ENCODE data around the gene SDR42E2. TPM values are rescaled to one million over a fixed set of nuclear protein-coding genes. Genes with fewer than 3 reads are reported as not detected.

The SDR42E2 gene
- total and polyA plus RNA-seq, 2 donors (not counting 3 experiments of a cell fraction or from before 2014, with no cell fraction given), result 0.03 to 0.13 TPM

- dilution Hi-C loops (cut with MboI; ENCODE audit: extremely low pct_ligation_motif_present, low sequenced_read_pairs), result no loop called here
- DNase-seq (ENCODE audit: low read depth, low spot score), result no peak
- intact Hi-C loops (cut with micrococcal nuclease), result no loop called here
- Histone ChIP-seq H3K36me3 (ENCODE audit: control insufficient read depth in 2 of 2, extremely low read depth in 1 of 2, insufficient read depth in 2 of 2, low read length in 2 of 2) (no peaks in the 10 kb centered on the region), H3K27me3 (ENCODE audit: control insufficient read depth in 2 of 2, insufficient read depth in 2 of 2, low read length in 2 of 2) (peaks cover 0 to 3% of the 10 kb centered on the region in 2 experiments), H3K4me1 (ENCODE audit: control insufficient read depth, extremely low read depth, insufficient read depth, low read length) (no peaks in the 10 kb centered on the region), H4K20me1 (replicated peaks; ENCODE audit: control insufficient read depth, extremely low read depth, insufficient read depth, low read length) (no peaks in the 10 kb centered on the region), H3K9ac (replicated peaks; ENCODE audit: extremely low read depth, insufficient read depth, low read length) (no peak overlapping the region), H3K9me1 (replicated peaks; ENCODE audit: control insufficient read depth, extremely low read depth, insufficient read depth, low read length) (no peaks in the 10 kb centered on the region), H3K27ac (ENCODE audit: insufficient read depth, low read depth, low read length) (no peak overlapping the region), H3K79me2 (ENCODE audit: control insufficient read depth, insufficient read depth, low read length) (no peaks in the 10 kb centered on the region), H3K4me3 (replicated peaks in 1 of 3; ENCODE audit: insufficient read depth in 1 of 3, low read depth in 1 of 3, low read length in 3 of 3) (no peak overlapping the region), H2AFZ (ENCODE audit: low read depth, low read length) (no peak overlapping the region), H3K4me2 (ENCODE audit: insufficient read depth, low read length) (no peak overlapping the region), H3K9me3 (replicated peaks; ENCODE audit: control insufficient read depth, insufficient read depth, low read length) (no peaks in the 10 kb centered on the region)
- FAIRE-seq, result no peak
- no TSS peak for BruUV-seq (replicated peaks)
- POLR2A ChIA-PET, result no interaction called here
- TF ChIP-seq POLR2AphosphoS5 (IDR thresholded peaks at IDR 0.05; ENCODE audit: insufficient read depth, low read depth, low read length) (no peak), POLR2A (IDR thresholded peaks at IDR 0.05; ENCODE audit: low read depth, low read length) (no peak), MYC (IDR thresholded peaks at IDR 0.05; ENCODE audit: low read depth, low read length) (no peak), GATA2 (IDR thresholded peaks at IDR 0.05; ENCODE audit: insufficient read depth, insufficient read length, low read depth, low read length) (no peak), CTCF (IDR thresholded peaks at IDR 0.05; ENCODE audit: extremely low read depth in 1 of 2, insufficient read depth in 1 of 2, low read depth in 1 of 2, low read length in 2 of 2) (no peak), FOS (IDR thresholded peaks at IDR 0.05; ENCODE audit: borderline replicate concordance, insufficient read depth, low read length) (no peak), EZH2 (IDR thresholded peaks at IDR 0.05; ENCODE audit: borderline replicate concordance, low read depth, low read length, severe bottlenecking) (no peak), JUN (IDR thresholded peaks at IDR 0.05; ENCODE audit: borderline replicate concordance, insufficient read depth, insufficient read length, low read depth) (no peak), MAX (IDR thresholded peaks at IDR 0.05; ENCODE audit: insufficient read depth, insufficient read length) (no peak)
- CTCF ChIA-PET, result no interaction called here
These were observed 10.9 kb upstream of the SDR42E2 start for GRCh38 chr16:22151246-22151998.
